Esophagus muscularis mucosa (tissue), 4 donors: Measurements from ENCODE around the gene ARL6IP4.

Experiments
- CTCF ChIP-seq, 3 experiments: fragments of 200-600 bp in 2 of 3; fragments of 450-650 bp in 1 of 3; sonication (generic) in 2 of 3; IDR thresholded peaks; one replicate each; pipeline ENCODE4 v1.5.1; 2017 to 2019; ENCODE audit warnings: antibody characterized with exemption in 3 of 3, mild to moderate bottlenecking in 2 of 3, moderate library complexity in 1 of 3
- EP300 ChIP-seq: sonication (generic); formaldehyde crosslinking; IDR thresholded peaks from one replicate; pipeline ENCODE4 v1.6.1; 2017; ENCODE audit warnings: antibody characterized with exemption
- POLR2A ChIP-seq: fragments of 450-650 bp; IDR thresholded peaks from one replicate; pipeline ENCODE4 v1.6.1; 2017; ENCODE audit warnings: antibody characterized with exemption, moderate library complexity, mild to moderate bottlenecking, low read depth
- POLR2AphosphoS5 ChIP-seq, 2 donors: sonication (generic); formaldehyde crosslinking; IDR thresholded peaks; one replicate each; pipeline ENCODE4 v1.6.1; 2017; ENCODE audit warnings: antibody characterized with exemption in 2 of 2

- TF ChIP-seq CTCF (IDR thresholded peaks at IDR 0.05): no peak
- TF ChIP-seq POLR2A: no peak
- no peak for TF ChIP-seq POLR2AphosphoS5 (IDR thresholded peaks at IDR 0.05)
- TF ChIP-seq EP300: no peak
Observed at GRCh38 chr12:122969676-122970075, 10.8 kb upstream of the ARL6IP4 start.
